ENCODE measurements around the gene RALGAPB. TPM values are rescaled to one million over a fixed set of nuclear protein-coding genes. Genes with fewer than 3 reads are reported as not detected.

RALGAPB gene
- polyA plus RNA-seq, 1 of the 3 experiments (the other 2 are of a cell fraction), result 10.8 TPM

GRCh38 chr20:38434770-38435554 is 37.7 kb upstream of the RALGAPB start, which contains the start of gene SNHG17 (continued):
- TF ChIP-seq MXI1 (IDR thresholded peaks at IDR 0.05; ENCODE audit: low read depth, low read length) (peak; percentile 98), ELF1 (IDR thresholded peaks at IDR 0.05) (peak; percentile 92), POLR2AphosphoS5 (IDR thresholded peaks at IDR 0.05; ENCODE audit: low read depth, low read length) (peak; percentile 99), SIN3A (IDR thresholded peaks at IDR 0.05; ENCODE audit: borderline replicate concordance, low read depth, low read length) (peak; percentile 91; the same call in 1 of the 2 replicates), RFX5 (IDR thresholded peaks at IDR 0.05; ENCODE audit: low read length) (no peak), JUND (IDR thresholded peaks at IDR 0.05) (no peak), IRF3 (IDR thresholded peaks at IDR 0.05; ENCODE audit: low read depth, low read length) (no peak), TEAD4 (IDR thresholded peaks at IDR 0.05; ENCODE audit: borderline replicate concordance, insufficient read depth) (no peak), SMC3 (IDR thresholded peaks at IDR 0.05; ENCODE audit: low read depth, low read length) (peak; percentile 39; the same call in 1 of the 2 replicates), EP300 (IDR thresholded peaks at IDR 0.05; ENCODE audit: borderline replicate concordance in 1 of 2, low read depth in 1 of 2, low read length in 1 of 2) (peak in 1 of 2 experiments; percentile 54; a peak in 1 of 4 replicates), RXRA (IDR thresholded peaks at IDR 0.05; ENCODE audit: borderline replicate concordance, low read depth) (no peak), TCF12 (IDR thresholded peaks at IDR 0.05) (peak; percentile 50; the same call in 1 of the 2 replicates), GATA2 (CRISPR knock-in tag; IDR thresholded peaks at IDR 0.05) (no peak), FOSL2 (IDR thresholded peaks at IDR 0.05; ENCODE audit: borderline replicate concordance, low read depth) (no peak; the same call in 1 of the 2 replicates), RCOR1 (IDR thresholded peaks at IDR 0.05; ENCODE audit: low read length) (peak; percentile 71; the same call in 1 of the 2 replicates), USF2 (IDR thresholded peaks at IDR 0.05; ENCODE audit: borderline replicate concordance, low read depth, low read length) (no peak), NFIC (IDR thresholded peaks at IDR 0.05; ENCODE audit: borderline replicate concordance) (no peak), CHD2 (IDR thresholded peaks at IDR 0.05; ENCODE audit: low read length, partially characterized antibody) (peak; percentile 88), PBX3 (IDR thresholded peaks at IDR 0.05) (no peak; the same call in 1 of the 2 replicates), NRF1 (IDR thresholded peaks at IDR 0.05; ENCODE audit: low read depth, low read length) (no peak), MEF2A (IDR thresholded peaks at IDR 0.05; ENCODE audit: borderline replicate concordance, low read depth) (no peak), EZH2phosphoT487 (IDR thresholded peaks at IDR 0.05; ENCODE audit: borderline replicate concordance, low read depth) (no peak), FOXJ3 (CRISPR knock-in tag; IDR thresholded peaks at IDR 0.05) (no peak; the same call in 1 of the 2 replicates), REST (IDR thresholded peaks at IDR 0.05; ENCODE audit: low read depth, low read length) (peak; percentile 52; the same call in 1 of the 2 replicates), USF1 (IDR thresholded peaks at IDR 0.05; ENCODE audit: borderline replicate concordance, low read depth) (no peak)

All from SK-N-SH (cell line).